Osteoblast (primary cell): ENCODE results near the gene RPS6KA3. TPM values are rescaled to one million over a fixed set of nuclear protein-coding genes. Genes with fewer than 3 reads are reported as not detected.

Experiments used
- DNase-seq: peaks from one replicate; pipeline ENCODE4 v3.0.0; 2011; ENCODE audit warnings: low spot score, mixed read lengths; ENCODE audit not compliant: insufficient read length; ENCODE audit errors: missing footprints
- H2AFZ ChIP-seq: 2 replicates; pipeline ENCODE4 v1.6.0; 2011; ENCODE audit warnings: mild to moderate bottlenecking, low read length
- H3K27ac ChIP-seq: 2 replicates; pipeline ENCODE4 v1.5.1; 2011; ENCODE audit warnings: mild to moderate bottlenecking, low read depth, low read length, moderate library complexity
- H3K27me3 ChIP-seq: 2 replicates; pipeline ENCODE4 v1.6.0; 2012; ENCODE audit warnings: mild to moderate bottlenecking, control low read depth, inconsistent platforms, low read length, moderate library complexity; ENCODE audit not compliant: insufficient read depth
- H3K36me3 ChIP-seq: 2 replicates; pipeline ENCODE4 v1.5.1; 2011; ENCODE audit warnings: mild to moderate bottlenecking, low read length, control low read depth, moderate library complexity; ENCODE audit not compliant: insufficient read depth
- H3K4me1 ChIP-seq: 2 replicates; pipeline ENCODE4 v1.5.1; 2011; ENCODE audit warnings: mild to moderate bottlenecking, low read length, control low read depth, moderate library complexity; ENCODE audit not compliant: insufficient read depth
- H3K4me2 ChIP-seq: 2 replicates; pipeline ENCODE4 v1.6.0; 2011; ENCODE audit warnings: mild to moderate bottlenecking, low read length; ENCODE audit not compliant: insufficient read depth
- H3K4me3 ChIP-seq: fragments of 200-600 bp; sonication (generic); 3 replicates; pipeline ENCODE4 v1.5.1; 2012; ENCODE audit warnings: mild to moderate bottlenecking, low read length, inconsistent platforms; ENCODE audit not compliant: insufficient read depth
- H3K79me2 ChIP-seq: 2 replicates; pipeline ENCODE4 v1.6.0; 2012; ENCODE audit warnings: mild to moderate bottlenecking, low read length, control low read depth, inconsistent platforms; ENCODE audit not compliant: insufficient read depth
- H3K9me3 ChIP-seq: 2 replicates; pipeline ENCODE4 v1.5.1; 2011; ENCODE audit warnings: low read depth, low read length, control low read depth
- H4K20me1 ChIP-seq: 2 replicates; pipeline ENCODE4 v1.6.0; 2012; ENCODE audit warnings: mild to moderate bottlenecking, low read length, control low read depth; ENCODE audit not compliant: insufficient read depth
- CTCF ChIP-seq: IDR thresholded peaks from 2 replicates; pipeline ENCODE4 v1.5.1; 2011; ENCODE audit warnings: mild to moderate bottlenecking, low read depth, low read length, moderate library complexity; ENCODE audit errors: extremely low read depth
- total RNA-seq: library from RNA; depleted of rRNA; stranded (reverse); fragments of >200 nt; gene quantifications from 2 replicates; pipeline ENCODE4 v1.2.3, GENCODE V29; 2012

The RPS6KA3 gene
- total RNA-seq, 1 donor: 54.6 TPM

GRCh38 chrX:20260885-20261284 is 5.8 kb downstream of the RPS6KA3 start:
- no peak for TF ChIP-seq CTCF
- peaks cover 15% of the 10 kb centered on the region for H4K20me1 ChIP-seq
- H3K4me3 ChIP-seq: no peak overlapping the region
- H3K79me2 ChIP-seq: peaks cover 72% of the 10 kb centered on the region
- peaks cover 18% of the 10 kb centered on the region for H3K4me1 ChIP-seq
- H3K36me3 ChIP-seq: no peaks in the 10 kb centered on the region
- H3K27ac ChIP-seq: no peak overlapping the region
- no peaks in the 10 kb centered on the region for H3K9me3 ChIP-seq
- DNase-seq: no peak
- H3K27me3 ChIP-seq: no peaks in the 10 kb centered on the region
- H2AFZ ChIP-seq: no peak overlapping the region
- H3K4me2 ChIP-seq: no peak overlapping the region

- TF ChIP-seq CTCF: no peak
- H2AFZ ChIP-seq: no peak overlapping the region
- no peak for DNase-seq
- no peaks in the 10 kb centered on the region for H3K36me3 ChIP-seq
- peaks cover 6% of the 10 kb centered on the region for H3K4me1 ChIP-seq
- no peak overlapping the region for H3K4me2 ChIP-seq
- peaks cover 58% of the 10 kb centered on the region for H3K79me2 ChIP-seq
- peaks cover 7% of the 10 kb centered on the region for H4K20me1 ChIP-seq
- H3K4me3 ChIP-seq: no peak overlapping the region
- no peaks in the 10 kb centered on the region for H3K27me3 ChIP-seq
- H3K9me3 ChIP-seq: no peaks in the 10 kb centered on the region
- no peak overlapping the region for H3K27ac ChIP-seq
Measured at GRCh38 chrX:20254712-20255299, 11.9 kb downstream of the RPS6KA3 start.

- H3K36me3 ChIP-seq: no peaks in the 10 kb centered on the region
- H2AFZ ChIP-seq: no peak overlapping the region
- no peaks in the 10 kb centered on the region for H3K27me3 ChIP-seq
- H3K4me1 ChIP-seq: peaks cover 6% of the 10 kb centered on the region
- H3K4me2 ChIP-seq: no peak overlapping the region
- H4K20me1 ChIP-seq: peaks cover 7% of the 10 kb centered on the region
- H3K27ac ChIP-seq: no peak overlapping the region
- no peaks in the 10 kb centered on the region for H3K9me3 ChIP-seq
- no peak for DNase-seq
- no peak overlapping the region for H3K4me3 ChIP-seq
- no peak for TF ChIP-seq CTCF
- H3K79me2 ChIP-seq: peaks cover 51% of the 10 kb centered on the region
Measured at GRCh38 chrX:20253232-20253543, 13.5 kb downstream of the RPS6KA3 start.

GRCh38 chrX:20252381-20253231 is 14.1 kb downstream of the RPS6KA3 start:
- H3K27me3 ChIP-seq: no peaks in the 10 kb centered on the region
- peaks cover 7% of the 10 kb centered on the region for H4K20me1 ChIP-seq
- H3K4me2 ChIP-seq: no peak overlapping the region
- H3K27ac ChIP-seq: no peak overlapping the region
- H3K36me3 ChIP-seq: no peaks in the 10 kb centered on the region
- H3K79me2 ChIP-seq: peaks cover 46% of the 10 kb centered on the region
- peak; percentile 43 for DNase-seq
- no peak overlapping the region for H2AFZ ChIP-seq
- peaks cover 6% of the 10 kb centered on the region for H3K4me1 ChIP-seq
- no peaks in the 10 kb centered on the region for H3K9me3 ChIP-seq
- no peak overlapping the region for H3K4me3 ChIP-seq
- TF ChIP-seq CTCF: peak; percentile 77
